A549 treated with AZD9567 at 1 μM for 4 hours (cell line): ENCODE measurements around the gene CEACAM7. TPM values are rescaled to one million over a fixed set of nuclear protein-coding genes. Genes with fewer than 3 reads are reported as not detected.

Source experiments
- total RNA-seq: library from RNA; stranded (reverse); fragments of 200-300 nt; extraction: Qiagen RNA extraction; gene quantifications from 5 replicates; pipeline ENCODE4 v1.2.3, GENCODE V29; 2022; ENCODE audit not compliant: insufficient read depth

CEACAM7 gene
- 0.14 TPM in 1 of 5 replicates, not detected in the others for total RNA-seq

GRCh38 chr19:41688098-41688497 lies at the start of gene CEACAM7:
TSS of gene CEACAM7 (minus strand) at chr19:41688270. CDS start at chr19:41688165, 105 bp downstream.

GRCh38 chr19:41708481-41708880 lies 20.4 kb upstream of the CEACAM7 start, which contains the start of gene CEACAM5:
TSS of gene CEACAM5 (plus strand) at chr19:41708626. CDS start at chr19:41708732, 106 bp downstream.

GRCh38 chr19:41626877-41627276 lies 61.2 kb downstream of the CEACAM7 start, which contains the start of gene CEACAM4:
TSS of gene CEACAM4 (minus strand) at chr19:41627074. CDS start at chr19:41626963, 111 bp downstream.

Other genes with a start within 250 kb of the CEACAM7 start
- gene DMAC2, start 248.4 kb downstream of the CEACAM7 start, total RNA-seq = 101 to 123 TPM (median 113 TPM) in 5 replicates
- gene ERICH4, start 245.1 kb downstream of the CEACAM7 start, total RNA-seq = not detected in 5 replicates
- not detected in 5 replicates for gene CEACAM21, start 112.1 kb downstream of the CEACAM7 start, total RNA-seq
- gene CEACAM4, start 61.2 kb downstream of the CEACAM7 start, total RNA-seq = not detected in 5 replicates
- gene CEACAM5, start 20.4 kb upstream of the CEACAM7 start, total RNA-seq = 1.5 to 2.3 TPM (median 1.7 TPM) in 5 replicates
- 13.3 to 24.9 TPM (median 18.9 TPM) in 5 replicates for gene CEACAM6, start 67.3 kb upstream of the CEACAM7 start, total RNA-seq
- gene CEACAM3, start 108.3 kb upstream of the CEACAM7 start, total RNA-seq = not detected in 5 replicates
- gene LYPD4, start 156.4 kb upstream of the CEACAM7 start, total RNA-seq = not detected in 5 replicates
- not detected in 5 replicates for gene DMRTC2, start 156.8 kb upstream of the CEACAM7 start, total RNA-seq
- 7,692 to 10,068 TPM (median 9,223 TPM) in 5 replicates for gene RPS19, start 172.0 kb upstream of the CEACAM7 start, total RNA-seq
- gene CD79A, start 189.0 kb upstream of the CEACAM7 start, total RNA-seq = 0.80 to 1.1 TPM (median 0.89 TPM) in 4 of 5 replicates, not detected in the other
- 65.0 to 115 TPM (median 98.1 TPM) in 5 replicates for gene ARHGEF1, start 194.9 kb upstream of the CEACAM7 start, total RNA-seq
- gene ERFL, start 240.2 kb upstream of the CEACAM7 start, total RNA-seq = 0.29 to 0.33 TPM (median 0.30 TPM) in 4 of 5 replicates, not detected in the other